DOHH2 (cell line): ENCODE data around the gene CR1.

Source experiments
- H3F3A ChIP-seq: fragments of 200-600 bp; sonication (generic), shearing (Covaris generic); 2 replicates; pipeline ENCODE4 v1.6.0; 2016; ENCODE audit warnings: antibody characterized with exemption, mild to moderate bottlenecking; ENCODE audit not compliant: control insufficient read depth, insufficient read depth
- H3K27ac ChIP-seq: fragments of 200-600 bp; sonication (generic); 2 replicates; pipeline ENCODE4 v1.5.1; 2014; ENCODE audit warnings: low read depth, mild to moderate bottlenecking, low read length, moderate library complexity
- H3K27me3 ChIP-seq: fragments of 200-600 bp; sonication (generic); 2 replicates; pipeline ENCODE4 v1.6.1; 2014; ENCODE audit warnings: mild to moderate bottlenecking, low read length, mixed read lengths; ENCODE audit not compliant: control insufficient read depth
- H3K36me3 ChIP-seq: fragments of 200-600 bp; sonication (generic); 2 replicates; pipeline ENCODE4 v1.6.1; 2014; ENCODE audit warnings: mild to moderate bottlenecking, low read length, moderate library complexity, mixed read lengths; ENCODE audit not compliant: control insufficient read depth
- H3K4me1 ChIP-seq: fragments of 200-600 bp; sonication (generic); 2 replicates; pipeline ENCODE4 v1.6.1; 2014; ENCODE audit warnings: mild to moderate bottlenecking, low read length, mixed read lengths; ENCODE audit not compliant: control insufficient read depth
- H3K4me2 ChIP-seq: fragments of 200-600 bp; sonication (generic); 2 replicates; pipeline ENCODE4 v1.6.0; 2014; ENCODE audit warnings: mild to moderate bottlenecking, low read length, moderate library complexity
- H3K4me3 ChIP-seq: fragments of 200-600 bp; sonication (generic); 2 replicates; pipeline ENCODE4 v1.5.1; 2014; ENCODE audit warnings: mild to moderate bottlenecking, low read length, mixed read lengths
- H3K79me2 ChIP-seq: fragments of 200-600 bp; sonication (generic); 2 replicates; pipeline ENCODE4 v1.6.1; 2014; ENCODE audit warnings: mild to moderate bottlenecking, low read length, mixed read lengths; ENCODE audit not compliant: control insufficient read depth
- H3K9me2 ChIP-seq: fragments of 200-600 bp; sonication (generic); replicated peaks from 2 replicates; pipeline ENCODE4 v1.6.1; 2014; ENCODE audit warnings: mild to moderate bottlenecking, low read length, mixed read lengths; ENCODE audit not compliant: control insufficient read depth
- H3K9me3 ChIP-seq: fragments of 200-600 bp; sonication (generic); 2 replicates; pipeline ENCODE4 v1.6.1; 2014; ENCODE audit warnings: antibody characterized with exemption, low read length, mixed read lengths; ENCODE audit not compliant: control insufficient read depth, insufficient read depth
- H4K20me1 ChIP-seq: fragments of 200-600 bp; sonication (generic); 2 replicates; pipeline ENCODE4 v1.6.0; 2014; ENCODE audit warnings: low read depth, mild to moderate bottlenecking, antibody characterized with exemption, low read length, moderate library complexity; ENCODE audit not compliant: control insufficient read depth, insufficient read depth
- EZH2phosphoT487 ChIP-seq: fragments of 200-600 bp; sonication (generic); IDR thresholded peaks from 2 replicates; pipeline ENCODE4 v1.6.1; 2017; ENCODE audit warnings: borderline replicate concordance, mild to moderate bottlenecking, antibody characterized with exemption, low read length, moderate library complexity, mixed read lengths
- TF ChIP-seq, protein P1 (sequence below): fragments of 200-600 bp; sonication (generic); IDR thresholded peaks from one replicate; pipeline ENCODE4 v1.5.1; 2014; ENCODE audit warnings: antibody characterized with exemption, mild to moderate bottlenecking, low read depth, low read length; ENCODE audit not compliant: poor library complexity, severe bottlenecking

CR1 gene

DNA sequence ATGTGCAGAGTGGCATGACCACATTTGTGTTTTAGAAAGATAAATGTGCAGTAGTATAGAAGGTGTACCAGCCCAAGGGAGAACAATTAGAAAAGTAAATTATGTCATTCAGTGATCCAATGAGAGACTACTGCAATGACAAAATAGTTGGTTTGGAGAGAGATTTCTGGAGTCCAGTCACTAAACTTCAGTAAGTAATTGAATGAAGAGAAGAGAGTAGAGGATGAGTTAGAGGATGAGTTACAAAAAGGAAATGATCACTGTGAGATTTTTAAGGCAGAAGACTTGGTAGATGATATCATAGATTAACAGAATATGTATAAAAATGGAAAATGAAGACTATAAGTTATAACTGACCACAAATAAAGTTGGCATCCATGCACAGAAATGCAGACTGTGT, 33.4 kb upstream of the CR1 start:
- no peak overlapping the region for H3K4me2 ChIP-seq
- no peaks in the 10 kb centered on the region for H3F3A ChIP-seq
- H3K79me2 ChIP-seq, result no peaks in the 10 kb centered on the region
- H3K27me3 ChIP-seq, result peaks cover 16% of the 10 kb centered on the region
- no peak overlapping the region for H3K27ac ChIP-seq
- no peaks in the 10 kb centered on the region for H3K9me3 ChIP-seq
- no peak overlapping the region for H3K4me3 ChIP-seq
- no peaks in the 10 kb centered on the region for H3K36me3 ChIP-seq
- TF ChIP-seq EZH2phosphoT487, result no peak
- TF ChIP-seq, protein P1, sequence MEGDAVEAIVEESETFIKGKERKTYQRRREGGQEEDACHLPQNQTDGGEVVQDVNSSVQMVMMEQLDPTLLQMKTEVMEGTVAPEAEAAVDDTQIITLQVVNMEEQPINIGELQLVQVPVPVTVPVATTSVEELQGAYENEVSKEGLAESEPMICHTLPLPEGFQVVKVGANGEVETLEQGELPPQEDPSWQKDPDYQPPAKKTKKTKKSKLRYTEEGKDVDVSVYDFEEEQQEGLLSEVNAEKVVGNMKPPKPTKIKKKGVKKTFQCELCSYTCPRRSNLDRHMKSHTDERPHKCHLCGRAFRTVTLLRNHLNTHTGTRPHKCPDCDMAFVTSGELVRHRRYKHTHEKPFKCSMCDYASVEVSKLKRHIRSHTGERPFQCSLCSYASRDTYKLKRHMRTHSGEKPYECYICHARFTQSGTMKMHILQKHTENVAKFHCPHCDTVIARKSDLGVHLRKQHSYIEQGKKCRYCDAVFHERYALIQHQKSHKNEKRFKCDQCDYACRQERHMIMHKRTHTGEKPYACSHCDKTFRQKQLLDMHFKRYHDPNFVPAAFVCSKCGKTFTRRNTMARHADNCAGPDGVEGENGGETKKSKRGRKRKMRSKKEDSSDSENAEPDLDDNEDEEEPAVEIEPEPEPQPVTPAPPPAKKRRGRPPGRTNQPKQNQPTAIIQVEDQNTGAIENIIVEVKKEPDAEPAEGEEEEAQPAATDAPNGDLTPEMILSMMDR, result no peak
- no peaks in the 10 kb centered on the region for H3K4me1 ChIP-seq
- H3K9me2 ChIP-seq, result no peaks in the 10 kb centered on the region
- no peaks in the 10 kb centered on the region for H4K20me1 ChIP-seq

DNA sequence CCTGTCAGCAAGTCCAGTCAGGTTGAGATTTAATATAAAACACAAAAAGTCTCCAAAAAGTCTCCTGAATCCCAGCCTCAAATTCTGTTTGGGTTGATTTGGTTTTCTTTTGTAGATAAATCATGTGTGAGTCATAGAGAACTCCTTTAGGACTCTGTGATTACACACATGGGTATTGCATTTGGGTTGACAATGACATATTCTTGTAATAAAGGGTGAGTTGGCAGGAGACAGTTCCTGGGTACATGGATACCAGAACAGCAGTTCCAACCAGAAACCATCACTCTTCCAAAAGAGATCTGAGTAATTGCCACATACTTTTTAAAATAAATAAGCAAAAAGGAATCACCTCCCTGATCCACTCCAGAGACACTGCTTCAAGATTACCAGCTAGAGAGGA, 32.9 kb upstream of the CR1 start:
- Histone ChIP-seq H3K4me2 (no peak overlapping the region), H3K4me3 (no peak overlapping the region), H3K27me3 (peaks cover 16% of the 10 kb centered on the region), H3K9me2 (no peaks in the 10 kb centered on the region), H3K79me2 (no peaks in the 10 kb centered on the region), H3K9me3 (no peaks in the 10 kb centered on the region), H3K4me1 (no peaks in the 10 kb centered on the region), H3K36me3 (no peaks in the 10 kb centered on the region), H4K20me1 (no peaks in the 10 kb centered on the region), H3F3A (no peaks in the 10 kb centered on the region), H3K27ac (no peak overlapping the region)
- no peak for TF ChIP-seq EZH2phosphoT487
- TF ChIP-seq, protein P1, result no peak

DNA sequence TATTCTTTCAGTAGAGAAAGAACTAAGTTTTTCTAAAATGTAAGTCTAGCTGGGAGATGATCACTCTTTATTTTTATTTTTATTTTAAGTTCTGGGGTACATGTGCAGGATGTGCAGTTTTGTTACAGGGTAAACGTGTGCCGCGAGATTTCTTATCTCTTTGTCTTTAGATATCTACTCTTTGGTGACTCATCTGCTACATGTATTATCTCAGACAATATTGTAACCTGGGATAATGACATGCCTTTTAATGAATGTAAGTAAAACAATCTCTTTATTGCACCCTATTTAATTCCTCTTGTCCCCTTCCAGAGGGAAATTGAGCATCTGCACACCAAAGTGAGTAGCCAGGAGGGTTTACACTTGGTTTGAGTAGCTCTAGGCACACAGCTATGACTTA, 32.4 kb upstream of the CR1 start:
- no peaks in the 10 kb centered on the region for H3F3A ChIP-seq
- H3K4me2 ChIP-seq, result no peak overlapping the region
- no peaks in the 10 kb centered on the region for H4K20me1 ChIP-seq
- no peaks in the 10 kb centered on the region for H3K36me3 ChIP-seq
- H3K9me3 ChIP-seq, result no peaks in the 10 kb centered on the region
- H3K4me3 ChIP-seq, result no peak overlapping the region
- H3K9me2 ChIP-seq, result no peaks in the 10 kb centered on the region
- TF ChIP-seq, protein P1, result no peak
- no peak for TF ChIP-seq EZH2phosphoT487
- H3K4me1 ChIP-seq, result no peaks in the 10 kb centered on the region
- H3K79me2 ChIP-seq, result no peaks in the 10 kb centered on the region
- H3K27me3 ChIP-seq, result peaks cover 13% of the 10 kb centered on the region
- no peak overlapping the region for H3K27ac ChIP-seq

DNA sequence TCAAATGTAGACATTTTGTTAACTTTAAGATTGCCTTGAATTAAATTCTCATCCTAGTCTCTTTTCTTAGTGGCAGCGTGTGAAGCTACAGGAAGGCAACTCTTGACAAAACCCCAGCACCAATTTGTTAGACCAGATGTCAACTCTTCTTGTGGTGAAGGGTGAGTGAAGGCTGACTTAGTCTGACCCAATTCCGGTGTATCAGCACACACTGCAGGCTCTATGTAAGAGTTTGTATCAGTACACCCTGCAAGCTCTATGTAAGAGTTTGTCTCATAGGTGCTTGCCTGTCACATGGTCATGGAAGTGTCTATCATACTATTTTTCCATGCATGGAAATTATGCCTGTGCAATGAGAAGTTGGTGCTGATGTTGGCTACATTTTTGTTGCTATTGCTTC, 25.0 kb upstream of the CR1 start:
- TF ChIP-seq EZH2phosphoT487, result no peak
- TF ChIP-seq, protein P1, result no peak
- Histone ChIP-seq H3K36me3 (no peaks in the 10 kb centered on the region), H3K4me2 (no peak overlapping the region), H3K27me3 (peaks cover 5% of the 10 kb centered on the region; the same call in 1 of the 2 replicates), H3F3A (no peaks in the 10 kb centered on the region), H3K9me3 (no peaks in the 10 kb centered on the region), H3K79me2 (no peaks in the 10 kb centered on the region), H3K9me2 (no peaks in the 10 kb centered on the region), H4K20me1 (no peaks in the 10 kb centered on the region), H3K4me3 (no peak overlapping the region), H3K27ac (no peak overlapping the region), H3K4me1 (no peaks in the 10 kb centered on the region)
